Activated T-helper 9 cell treated with anti-CD3 and anti-CD28 coated beads, Interleukin-2, amount 50 U/mL, for 16 hours (primary cell): ENCODE results near the gene PCDH9.

Experiments used
- DNase-seq: peaks from one replicate; pipeline ENCODE4 v3.0.0-alpha.2; 2020; ENCODE audit warnings: low read depth

PCDH9 gene

DNA sequence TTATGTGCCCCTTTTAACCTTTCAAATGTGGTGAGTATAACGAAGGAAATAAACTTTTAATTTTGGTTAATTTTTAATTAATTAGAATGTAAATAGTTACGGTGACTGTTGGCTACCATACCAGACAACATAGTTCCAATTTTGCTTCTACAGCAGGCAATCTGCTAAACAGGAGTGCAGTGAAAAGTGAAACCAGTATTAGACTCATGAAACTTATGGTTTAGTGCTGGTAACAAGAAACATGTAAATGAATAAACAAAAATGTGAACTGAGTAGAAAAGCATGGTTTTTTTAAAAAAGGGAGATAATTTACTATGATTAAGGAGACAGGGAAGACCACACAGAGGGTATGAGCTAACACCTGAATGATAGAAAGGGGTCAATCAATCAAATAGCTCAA, 478.4 kb downstream of the PCDH9 start:
- DNase-seq: no peak

- no peak for DNase-seq
Measured at GRCh38 chr13:66748712-66749111, 481.4 kb downstream of the PCDH9 start.

DNA sequence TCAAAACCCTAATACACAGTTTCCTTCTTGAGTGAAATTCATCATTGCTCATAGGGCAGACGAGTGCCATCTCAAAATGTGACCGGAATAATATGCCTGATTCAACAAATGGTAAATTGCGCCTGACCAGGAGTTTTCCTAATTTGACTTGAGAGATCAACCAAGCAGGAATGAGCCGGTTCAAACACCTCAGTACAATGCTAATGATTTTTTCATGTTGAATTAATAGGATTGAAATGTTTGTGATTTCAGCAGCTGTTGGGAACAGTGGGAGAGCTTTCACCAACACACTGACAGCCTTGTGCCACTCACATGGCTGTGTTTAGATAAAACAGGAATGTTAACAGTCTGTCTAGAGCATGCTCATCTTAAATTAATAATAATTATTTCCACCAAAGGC, 484.8 kb downstream of the PCDH9 start:
- no peak for DNase-seq

DNA sequence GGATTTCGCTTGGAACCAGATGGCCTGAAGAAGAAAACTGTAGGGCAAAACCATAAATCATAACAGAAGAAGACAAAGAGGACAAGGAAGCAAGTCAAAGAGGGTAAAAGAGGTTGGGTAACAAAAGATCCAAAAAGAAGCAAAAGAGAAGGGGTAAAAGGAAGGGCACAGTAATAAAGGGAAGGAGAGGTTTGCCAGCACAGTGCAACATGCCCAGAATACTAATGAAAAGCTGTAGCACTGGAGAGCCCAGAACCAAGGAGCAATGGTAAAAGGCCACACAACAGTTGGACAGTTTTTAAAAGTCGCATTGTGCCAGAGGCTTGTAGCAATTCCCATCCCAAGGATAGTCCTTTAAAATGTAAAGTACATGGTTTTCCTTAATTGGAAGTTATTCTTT, 506.6 kb downstream of the PCDH9 start:
- DNase-seq: no peak

DNA sequence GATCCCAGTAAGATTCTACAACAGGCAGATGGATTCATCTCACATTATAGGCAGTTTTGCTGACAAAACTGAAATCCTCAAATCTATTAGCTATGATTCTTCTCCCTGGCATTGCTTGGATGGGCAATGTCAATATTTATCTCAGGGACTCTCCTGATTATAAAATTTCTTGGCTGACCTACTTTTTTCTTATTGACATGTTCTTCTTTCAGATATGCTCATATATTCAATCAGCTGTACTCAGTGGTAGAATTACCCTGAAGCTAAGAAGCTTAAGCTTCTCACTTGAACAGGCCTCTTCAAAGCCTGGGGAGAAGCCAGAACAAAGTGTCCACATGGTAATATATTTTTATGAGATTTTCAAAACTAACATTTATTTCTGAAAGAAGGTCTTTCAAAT, 513.6 kb downstream of the PCDH9 start:
- DNase-seq: no peak

DNA sequence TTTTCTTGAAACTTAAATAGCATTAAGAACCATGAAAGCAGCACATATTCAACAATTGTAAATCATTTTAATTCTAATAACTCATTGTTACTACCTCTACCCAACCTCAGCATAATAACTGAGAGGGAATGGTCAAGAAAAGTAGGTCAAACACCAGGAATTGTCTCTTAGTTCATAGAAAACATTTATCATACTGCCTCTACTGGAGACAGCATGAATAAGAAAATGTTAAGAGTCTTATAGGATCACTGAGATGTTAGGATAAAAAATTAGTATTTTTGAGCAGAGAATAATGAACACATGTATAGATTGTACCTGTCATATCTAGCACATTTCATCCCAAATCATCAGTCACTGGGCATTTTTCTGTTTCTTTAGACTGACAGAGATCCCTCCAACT, 515.3 kb downstream of the PCDH9 start:
- DNase-seq: no peak

DNA sequence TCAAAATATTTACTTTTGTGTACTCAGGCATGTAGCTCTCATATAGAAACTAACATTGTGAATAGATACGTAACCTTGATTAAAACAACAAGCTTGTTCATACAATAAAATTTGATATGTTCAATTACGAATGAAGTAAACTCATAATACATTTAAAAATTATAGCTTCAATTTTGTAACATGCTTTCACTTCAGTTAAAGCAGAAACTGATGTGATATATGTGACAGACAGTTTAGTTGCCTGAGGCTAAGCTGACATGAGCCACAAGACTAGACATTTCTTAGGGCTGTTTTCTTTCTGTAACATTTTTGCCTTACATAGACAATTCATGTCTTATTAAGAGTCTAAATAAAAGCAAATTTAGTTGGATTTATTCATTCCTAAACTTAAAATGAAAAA, 526.0 kb downstream of the PCDH9 start:
- DNase-seq: no peak

DNA sequence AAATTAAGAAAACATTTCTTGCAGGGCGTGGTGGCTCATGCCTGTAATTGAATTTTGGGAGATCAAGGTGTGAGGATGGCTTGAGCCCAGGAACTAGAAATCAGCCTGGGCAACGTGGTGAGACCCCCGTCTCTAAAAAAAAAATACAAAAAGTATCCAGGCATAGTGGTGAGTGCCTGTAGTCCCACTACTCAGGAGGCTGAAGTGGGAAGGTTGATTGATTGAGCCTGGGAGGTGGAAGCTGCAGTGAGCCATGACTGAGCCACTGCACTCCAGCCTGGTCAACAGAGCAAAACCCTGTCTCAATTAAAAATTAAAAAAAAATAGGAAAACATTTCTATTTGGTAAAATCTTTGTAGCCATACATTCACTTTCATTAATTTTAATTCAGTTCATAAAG, 526.5 kb downstream of the PCDH9 start:
- DNase-seq: no peak

DNA sequence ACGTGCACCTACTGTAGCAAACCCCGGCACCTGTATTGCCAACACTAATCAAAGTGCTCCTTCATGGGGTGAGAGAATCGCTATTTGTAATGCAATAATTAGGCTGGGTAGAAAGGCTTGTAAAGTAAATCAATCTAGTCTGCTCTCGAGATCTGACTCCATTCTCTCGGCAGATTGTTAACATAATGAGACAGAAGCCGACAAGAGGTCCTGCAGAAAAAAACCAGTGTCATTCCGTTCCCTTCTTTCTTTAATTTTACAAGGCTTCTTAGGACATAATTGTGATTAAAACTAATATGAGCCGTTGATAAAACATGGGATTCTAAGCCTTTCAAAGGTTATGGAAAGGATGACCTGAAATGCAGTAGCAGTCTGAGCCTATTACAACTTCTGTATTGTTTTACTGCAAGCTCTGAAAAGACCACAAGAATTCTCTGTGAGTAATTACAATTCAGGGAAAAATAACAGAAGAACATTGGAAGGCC, 530.0 kb downstream of the PCDH9 start:
- no peak for DNase-seq

- DNase-seq: no peak
Measured at GRCh38 chr13:66693656-66694055, 536.5 kb downstream of the PCDH9 start.

DNA sequence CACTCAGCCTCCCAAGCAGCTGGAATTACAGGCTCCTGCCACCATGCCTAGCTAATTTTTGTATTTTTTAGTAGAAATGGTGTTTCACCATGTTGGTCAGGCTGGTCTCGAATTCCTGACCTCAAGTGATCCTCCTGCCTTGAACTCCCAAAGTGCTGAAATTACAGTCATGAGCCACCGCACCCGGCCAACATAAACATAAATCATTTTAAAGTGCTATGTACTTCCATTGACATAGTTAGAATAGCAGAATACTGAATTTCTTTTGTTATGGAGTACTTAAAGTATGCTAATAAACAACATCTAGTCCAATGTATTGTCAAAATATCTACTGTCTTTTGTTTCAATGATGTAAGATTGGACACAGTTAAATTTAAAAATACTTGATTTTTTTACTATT, 539.0 kb downstream of the PCDH9 start:
- DNase-seq: no peak

DNA sequence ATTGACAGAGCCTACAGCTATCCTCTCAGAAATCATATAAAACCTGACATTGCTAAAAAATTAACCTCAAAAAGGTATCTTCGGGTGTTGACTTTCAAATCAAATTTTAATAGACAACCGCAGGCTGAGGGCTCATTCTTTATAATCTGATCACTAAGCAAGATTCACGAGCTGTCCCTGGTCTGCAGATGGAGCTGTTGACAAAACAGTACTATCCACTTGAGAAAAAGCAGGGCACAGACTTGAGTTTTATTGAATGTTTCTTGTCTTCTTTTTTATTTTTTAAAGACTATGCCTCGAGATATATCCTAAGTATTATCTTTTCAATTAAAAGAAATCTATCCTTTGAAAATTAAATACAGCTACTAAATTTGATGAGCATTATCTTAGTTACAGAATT, 540.5 kb downstream of the PCDH9 start:
- no peak for DNase-seq

DNA sequence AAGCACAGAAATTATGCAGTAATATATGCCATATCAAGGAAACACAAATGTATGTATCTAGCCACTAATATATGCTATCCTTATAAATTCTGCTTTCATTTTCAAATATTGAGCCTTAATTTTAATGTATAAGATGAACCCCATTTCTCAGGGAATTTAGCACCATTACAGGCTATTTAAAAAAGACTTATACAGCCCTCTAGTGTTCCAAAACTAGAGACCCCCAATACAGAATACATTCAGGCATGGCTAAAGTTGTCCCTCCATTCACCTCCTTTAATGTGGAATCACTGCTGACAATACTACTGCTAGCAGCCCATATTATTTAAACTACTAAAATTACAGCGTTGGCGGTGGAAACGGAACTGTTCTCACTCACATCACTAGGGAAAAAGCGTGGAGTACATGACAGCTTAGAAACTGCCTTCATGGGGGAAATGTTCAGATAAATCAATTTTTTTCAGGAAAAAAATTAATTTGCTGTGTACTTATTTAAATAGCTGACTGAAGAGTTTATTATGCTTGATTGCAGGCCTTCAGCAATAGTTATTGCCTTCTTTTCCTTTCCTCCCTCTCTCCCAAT, 541.0 kb downstream of the PCDH9 start:
- DNase-seq: no peak

- no peak for DNase-seq
Measured at GRCh38 chr13:66681403-66681802, 548.7 kb downstream of the PCDH9 start.

GRCh38 chr13:66680031-66680430, 550.1 kb downstream of the PCDH9 start:
- DNase-seq: no peak

- no peak for DNase-seq
Measured at GRCh38 chr13:66675620-66676019, 554.5 kb downstream of the PCDH9 start.

DNA sequence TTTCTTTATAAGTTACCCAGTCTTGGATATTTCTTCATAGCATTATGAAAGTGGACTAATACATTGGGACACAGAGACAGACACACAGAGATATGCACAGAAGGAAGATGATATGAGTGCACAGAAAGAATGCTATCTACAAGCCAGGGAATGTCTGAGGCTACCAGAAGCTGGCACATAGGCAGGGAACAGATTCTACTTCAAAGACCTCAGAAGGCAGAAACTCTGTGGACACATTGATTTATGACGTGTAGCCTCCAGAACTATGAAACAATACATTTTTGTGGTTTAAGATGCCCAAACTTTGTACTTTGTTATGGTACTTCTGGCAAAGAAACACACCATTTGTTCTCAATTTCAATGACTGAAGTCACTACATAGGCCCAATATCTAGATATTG, 556.7 kb downstream of the PCDH9 start:
- DNase-seq: no peak

GRCh38 chr13:66665991-66666390, 564.1 kb downstream of the PCDH9 start:
- no peak for DNase-seq

GRCh38 chr13:66663711-66664110, 566.4 kb downstream of the PCDH9 start:
- DNase-seq: no peak

DNA sequence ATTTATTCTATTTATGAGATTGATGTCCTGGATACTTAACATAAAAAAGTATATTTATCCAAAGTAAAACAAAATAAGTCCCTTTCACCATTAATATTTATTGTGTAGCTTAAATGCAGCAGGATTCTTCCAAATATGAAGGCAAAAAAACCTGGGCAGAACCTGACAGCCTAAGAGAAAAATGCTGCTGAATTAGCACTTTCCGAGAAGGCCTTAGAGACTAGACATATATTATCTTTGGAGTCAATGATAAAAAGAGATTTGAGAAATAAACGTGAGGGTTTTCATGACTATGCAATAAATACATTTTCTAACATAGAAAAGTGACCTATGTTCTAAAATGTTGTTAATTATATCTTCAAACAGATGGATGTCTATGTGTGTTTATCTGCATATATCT, 566.9 kb downstream of the PCDH9 start:
- no peak for DNase-seq

GRCh38 chr13:66661336-66661735, 568.8 kb downstream of the PCDH9 start:
- no peak for DNase-seq

DNA sequence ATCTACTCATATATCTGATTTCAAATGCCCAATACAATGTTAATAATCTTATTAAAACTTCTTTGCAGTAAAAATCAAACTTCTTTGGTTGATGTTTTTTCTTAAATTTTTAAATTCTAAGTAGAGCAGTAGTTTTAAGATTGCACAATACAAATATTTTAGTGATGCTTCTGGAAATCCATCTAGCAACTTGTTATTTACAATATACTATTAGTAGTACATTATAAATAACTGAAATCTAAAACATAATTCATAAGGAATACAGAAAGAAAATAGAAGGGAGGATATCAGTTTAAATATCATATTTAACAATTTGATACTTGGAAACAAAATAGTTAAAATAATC, 569.7 kb downstream of the PCDH9 start:
- DNase-seq: no peak

DNA sequence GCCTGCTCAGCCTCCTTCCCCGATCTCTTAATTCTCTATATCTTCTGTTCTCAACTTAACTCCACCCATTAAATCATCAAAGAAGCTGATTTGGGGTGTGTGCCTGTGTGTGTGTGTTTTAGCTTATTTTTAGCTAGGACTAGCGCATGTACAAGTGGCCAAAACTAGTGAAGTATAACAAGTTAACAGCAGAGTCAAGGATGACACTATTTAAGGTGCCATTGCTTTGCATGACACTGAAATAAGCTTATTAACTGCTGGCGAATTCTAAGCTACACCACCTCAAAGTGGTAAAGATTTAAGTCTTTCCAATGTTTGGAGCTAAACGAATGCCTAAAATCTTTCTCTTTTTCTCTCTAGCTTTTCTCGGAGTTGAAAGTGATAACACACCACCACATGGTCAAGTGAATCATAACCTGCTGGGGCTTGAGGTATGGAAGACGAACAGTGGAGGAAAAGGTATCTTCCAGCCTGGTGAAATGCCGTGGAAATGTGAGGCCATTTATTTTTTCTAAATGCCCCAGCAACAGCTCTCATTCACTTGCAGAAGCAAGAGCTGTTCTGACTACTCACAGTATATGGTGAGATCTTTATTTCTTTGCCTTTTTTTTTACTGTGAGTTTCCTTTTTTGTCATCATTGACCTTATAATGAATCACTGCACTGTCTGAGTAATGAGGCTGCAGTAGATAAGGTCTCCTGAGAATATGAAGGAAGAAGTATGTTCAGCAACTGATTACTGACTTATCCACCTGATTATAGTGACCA, 570.3 kb downstream of the PCDH9 start:
- no peak for DNase-seq

- DNase-seq: no peak
Measured at GRCh38 chr13:66659286-66659685, 570.9 kb downstream of the PCDH9 start.
